ENCODE results near the gene CACNA1A.
"Not testable (repeated sequence)": the region's sequence is repeated elsewhere in the genome, so short reads cannot be mapped to it uniquely, and the experiment has no call there.

CACNA1A gene

GRCh38 chr19:13262450-13262849, 243.8 kb downstream of the CACNA1A start:
- Histone ChIP-seq H3K4me1 (ENCODE audit: control insufficient read depth, insufficient read depth, low read length) (peaks cover 16% of the 10 kb centered on the region), H3K9ac (ENCODE audit: low read depth, low read length) (no peak overlapping the region), H3K4me3 (ENCODE audit: low read length) (no peak overlapping the region), H3K4me2 (ENCODE audit: low read length) (no peak overlapping the region), H3K36me3 (ENCODE audit: insufficient read depth, low read length) (no peaks in the 10 kb centered on the region), H3K27me3 (ENCODE audit: control insufficient read depth, insufficient read depth, low read length) (peaks cover 28% of the 10 kb centered on the region), H3K9me3 (replicated peaks; ENCODE audit: low read length) (no peaks in the 10 kb centered on the region)

- no peaks in the 10 kb centered on the region for H3K36me3 ChIP-seq (ENCODE audit: insufficient read depth, low read length)
- no peak overlapping the region for H3K4me3 ChIP-seq (ENCODE audit: low read length)
- H3K4me1 ChIP-seq (ENCODE audit: control insufficient read depth, insufficient read depth, low read length) = peaks cover 16% of the 10 kb centered on the region
- H3K9me3 ChIP-seq (replicated peaks; ENCODE audit: low read length) = no peaks in the 10 kb centered on the region
- H3K9ac ChIP-seq (ENCODE audit: low read depth, low read length) = no peak overlapping the region
- peak overlapping the region; percentile 23 for H3K4me2 ChIP-seq (ENCODE audit: low read length)
- peaks cover 25% of the 10 kb centered on the region for H3K27me3 ChIP-seq (ENCODE audit: control insufficient read depth, insufficient read depth, low read length)
These were observed 245.2 kb downstream of the CACNA1A start for GRCh38 chr19:13260883-13261653.

- Histone ChIP-seq H3K4me2 (ENCODE audit: low read length) (no peak overlapping the region), H3K36me3 (ENCODE audit: insufficient read depth, low read length) (no peaks in the 10 kb centered on the region), H3K4me1 (ENCODE audit: control insufficient read depth, insufficient read depth, low read length) (peaks cover 12% of the 10 kb centered on the region), H3K9me3 (replicated peaks; ENCODE audit: low read length) (no peaks in the 10 kb centered on the region), H3K27me3 (ENCODE audit: control insufficient read depth, insufficient read depth, low read length) (peaks cover 21% of the 10 kb centered on the region), H3K4me3 (ENCODE audit: low read length) (no peak overlapping the region), H3K9ac (ENCODE audit: low read depth, low read length) (no peak overlapping the region)
These were observed 249.4 kb downstream of the CACNA1A start for GRCh38 chr19:13256918-13257317.

GRCh38 chr19:13256398-13256797, 249.9 kb downstream of the CACNA1A start:
- peaks cover 21% of the 10 kb centered on the region for H3K27me3 ChIP-seq (ENCODE audit: control insufficient read depth, insufficient read depth, low read length)
- not testable (repeated sequence) for H3K36me3 ChIP-seq (ENCODE audit: insufficient read depth, low read length); H3K9ac ChIP-seq (ENCODE audit: low read depth, low read length); H3K4me3 ChIP-seq (ENCODE audit: low read length); H3K9me3 ChIP-seq (replicated peaks; ENCODE audit: low read length); H3K4me1 ChIP-seq (ENCODE audit: control insufficient read depth, insufficient read depth, low read length); H3K4me2 ChIP-seq (ENCODE audit: low read length)

- Histone ChIP-seq H3K4me1 (ENCODE audit: control insufficient read depth, insufficient read depth, low read length) (peaks cover under 1% of the 10 kb centered on the region), H3K9ac (ENCODE audit: low read depth, low read length) (no peak overlapping the region), H3K4me2 (ENCODE audit: low read length) (no peak overlapping the region), H3K4me3 (ENCODE audit: low read length) (no peak overlapping the region), H3K27me3 (ENCODE audit: control insufficient read depth, insufficient read depth, low read length) (peaks cover 21% of the 10 kb centered on the region), H3K9me3 (replicated peaks; ENCODE audit: low read length) (no peaks in the 10 kb centered on the region), H3K36me3 (ENCODE audit: insufficient read depth, low read length) (no peaks in the 10 kb centered on the region)
These were observed 250.6 kb downstream of the CACNA1A start for GRCh38 chr19:13255719-13256059.

GRCh38 chr19:13255041-13255718, 251.1 kb downstream of the CACNA1A start:
- H3K4me1 ChIP-seq (ENCODE audit: control insufficient read depth, insufficient read depth, low read length) = no peaks in the 10 kb centered on the region
- H3K9ac ChIP-seq (ENCODE audit: low read depth, low read length) = no peak overlapping the region
- no peaks in the 10 kb centered on the region for H3K36me3 ChIP-seq (ENCODE audit: insufficient read depth, low read length)
- H3K9me3 ChIP-seq (replicated peaks; ENCODE audit: low read length) = no peaks in the 10 kb centered on the region
- no peak overlapping the region for H3K4me2 ChIP-seq (ENCODE audit: low read length)
- peaks cover 21% of the 10 kb centered on the region for H3K27me3 ChIP-seq (ENCODE audit: control insufficient read depth, insufficient read depth, low read length)
- H3K4me3 ChIP-seq (ENCODE audit: low read length) = no peak overlapping the region

- Histone ChIP-seq H3K27me3 (ENCODE audit: control insufficient read depth, insufficient read depth, low read length) (peaks cover 19% of the 10 kb centered on the region), H3K9me3 (replicated peaks; ENCODE audit: low read length) (no peaks in the 10 kb centered on the region), H3K9ac (ENCODE audit: low read depth, low read length) (no peak overlapping the region)
These were observed 253.5 kb downstream of the CACNA1A start for GRCh38 chr19:13252569-13253335.

GRCh38 chr19:13244920-13245319, 261.4 kb downstream of the CACNA1A start:
- Histone ChIP-seq H3K4me1 (ENCODE audit: control insufficient read depth, insufficient read depth, low read length) (peaks cover 4% of the 10 kb centered on the region), H3K4me2 (ENCODE audit: low read length) (no peak overlapping the region), H3K4me3 (ENCODE audit: low read length) (no peak overlapping the region), H3K9ac (ENCODE audit: low read depth, low read length) (no peak overlapping the region), H3K27me3 (ENCODE audit: control insufficient read depth, insufficient read depth, low read length) (peaks cover 19% of the 10 kb centered on the region), H3K9me3 (replicated peaks; ENCODE audit: low read length) (peaks cover 3% of the 10 kb centered on the region), H3K36me3 (ENCODE audit: insufficient read depth, low read length) (no peaks in the 10 kb centered on the region)

More at GRCh38 chr19:13252569-13253335, 253.5 kb downstream of the CACNA1A start:
- H3K4me3 ChIP-seq (ENCODE audit: low read length) = no peak overlapping the region
- H3K36me3 ChIP-seq (ENCODE audit: insufficient read depth, low read length) = no peaks in the 10 kb centered on the region
- H3K4me1 ChIP-seq (ENCODE audit: control insufficient read depth, insufficient read depth, low read length) = no peaks in the 10 kb centered on the region
- no peak overlapping the region for H3K4me2 ChIP-seq (ENCODE audit: low read length)

- Histone ChIP-seq H3K4me1 (ENCODE audit: control insufficient read depth, insufficient read depth, low read length) (peaks cover 4% of the 10 kb centered on the region), H3K27me3 (ENCODE audit: control insufficient read depth, insufficient read depth, low read length) (peaks cover 29% of the 10 kb centered on the region), H3K4me3 (ENCODE audit: low read length) (no peak overlapping the region), H3K9ac (ENCODE audit: low read depth, low read length) (no peak overlapping the region), H3K4me2 (ENCODE audit: low read length) (no peak overlapping the region), H3K36me3 (ENCODE audit: insufficient read depth, low read length) (no peaks in the 10 kb centered on the region), H3K9me3 (replicated peaks; ENCODE audit: low read length) (peaks cover 3% of the 10 kb centered on the region)
These were observed 264.8 kb downstream of the CACNA1A start for GRCh38 chr19:13241231-13242104.

- Histone ChIP-seq H3K4me1 (ENCODE audit: control insufficient read depth, insufficient read depth, low read length) (peaks cover 4% of the 10 kb centered on the region), H3K4me2 (ENCODE audit: low read length) (no peak overlapping the region), H3K4me3 (ENCODE audit: low read length) (no peak overlapping the region), H3K9ac (ENCODE audit: low read depth, low read length) (no peak overlapping the region), H3K9me3 (replicated peaks; ENCODE audit: low read length) (no peaks in the 10 kb centered on the region), H3K36me3 (ENCODE audit: insufficient read depth, low read length) (no peaks in the 10 kb centered on the region), H3K27me3 (ENCODE audit: control insufficient read depth, insufficient read depth, low read length) (peaks cover 30% of the 10 kb centered on the region)
These were observed 265.8 kb downstream of the CACNA1A start for GRCh38 chr19:13240312-13241022.

Data from skeletal muscle satellite cell (primary cell).